ENCODE data around the gene KLF11. TPM values are rescaled to one million over a fixed set of nuclear protein-coding genes. Genes with fewer than 3 reads are reported as not detected.

KLF11 gene
- total RNA-seq (ENCODE audit: low replicate concordance) = 2.0 and 4.2 TPM in 2 replicates

GRCh38 chr2:10043256-10043905, at the start of gene KLF11:
TSS of gene KLF11 (plus strand) at chr2:10043550. CDS start at chr2:10043717, 167 bp downstream.

GRCh38 chr2:10079870-10080535, 36.7 kb downstream of the KLF11 start, which contains the start of gene CYS1:
TSS of gene CYS1 (minus strand) at chr2:10080411. CDS start at chr2:10080223, 188 bp downstream.

Other genes with a start within 250 kb of the KLF11 start
- gene TAF1B, start 200.1 kb upstream of the KLF11 start, total RNA-seq (ENCODE audit: low replicate concordance) = 15.7 and 39.7 TPM in 2 replicates
- gene GRHL1, start 91.9 kb upstream of the KLF11 start, total RNA-seq (ENCODE audit: low replicate concordance) = 0.08 and 0.70 TPM in 2 replicates
- gene CYS1, start 36.9 kb downstream of the KLF11 start, total RNA-seq (ENCODE audit: low replicate concordance) = 0.45 and 1.6 TPM in 2 replicates
- 0.35 and 6.3 TPM in 2 replicates for gene RRM2, start 79.2 kb downstream of the KLF11 start, total RNA-seq (ENCODE audit: low replicate concordance)